ENCODE measurements around the gene SLC22A1.

GRCh38 chr6:160093946-160094345, 27.7 kb upstream of the SLC22A1 start:
- TF ChIP-seq POLR2AphosphoS5 (IDR thresholded peaks at IDR 0.05; ENCODE audit: low read depth, low read length) (no peak), TAF1 (IDR thresholded peaks at IDR 0.05; ENCODE audit: borderline replicate concordance, insufficient read depth, low read length) (no peak), REST (IDR thresholded peaks at IDR 0.05; ENCODE audit: insufficient read depth in 1 of 2, low read depth in 2 of 2, low read length in 2 of 2) (no peak), SIN3A (IDR thresholded peaks at IDR 0.05; ENCODE audit: borderline replicate concordance, insufficient read depth, low read length) (no peak)
